Measurements from ENCODE around the gene PARP2.

PARP2 gene

GRCh38 chr14:20380681-20381080 lies 37.2 kb downstream of the PARP2 start:
- no peaks in the 10 kb centered on the region for H3K9me3 ChIP-seq (ENCODE audit: low read length)
- no peak overlapping the region for H2AFZ ChIP-seq (ENCODE audit: low read length)
- H3K9ac ChIP-seq (ENCODE audit: low read length): no peak overlapping the region
- H3K79me2 ChIP-seq (ENCODE audit: insufficient read depth, low read length): no peaks in the 10 kb centered on the region
- no peak overlapping the region for H3K4me2 ChIP-seq (ENCODE audit: low read length)
- TF ChIP-seq EZH2 (IDR thresholded peaks at IDR 0.05; ENCODE audit: borderline replicate concordance, low read length) (no peak), CTCF (IDR thresholded peaks at IDR 0.05; ENCODE audit: low read length) (no peak)
- H3K27me3 ChIP-seq (ENCODE audit: insufficient read depth, low read length): no peaks in the 10 kb centered on the region
- no peaks in the 10 kb centered on the region for H3K9me2 ChIP-seq (ENCODE audit: low read depth, low read length)
- H3K4me3 ChIP-seq (ENCODE audit: low read depth, low read length, poor library complexity, severe bottlenecking): no peak overlapping the region
- H3K36me3 ChIP-seq (ENCODE audit: insufficient read depth, low read length): peaks cover 73% of the 10 kb centered on the region
- no peaks in the 10 kb centered on the region for H4K20me1 ChIP-seq (ENCODE audit: insufficient read depth, low read length)
- no peak overlapping the region for H3K27ac ChIP-seq (ENCODE audit: low read depth, low read length, poor library complexity, severe bottlenecking)
- no peaks in the 10 kb centered on the region for H3F3A ChIP-seq (ENCODE audit: insufficient read depth, low read length)
- no peaks in the 10 kb centered on the region for H3K4me1 ChIP-seq (ENCODE audit: insufficient read depth, low read length, severe bottlenecking)

GRCh38 chr14:20381341-20381740 lies 37.9 kb downstream of the PARP2 start:
- no peaks in the 10 kb centered on the region for H3F3A ChIP-seq (ENCODE audit: insufficient read depth, low read length)
- H3K79me2 ChIP-seq (ENCODE audit: insufficient read depth, low read length): no peaks in the 10 kb centered on the region
- no peak overlapping the region for H3K4me2 ChIP-seq (ENCODE audit: low read length)
- H3K27ac ChIP-seq (ENCODE audit: low read depth, low read length, poor library complexity, severe bottlenecking): no peak overlapping the region
- H3K9me2 ChIP-seq (ENCODE audit: low read depth, low read length): no peaks in the 10 kb centered on the region
- H3K36me3 ChIP-seq (ENCODE audit: insufficient read depth, low read length): peaks cover 73% of the 10 kb centered on the region
- no peaks in the 10 kb centered on the region for H4K20me1 ChIP-seq (ENCODE audit: insufficient read depth, low read length)
- H3K27me3 ChIP-seq (ENCODE audit: insufficient read depth, low read length): no peaks in the 10 kb centered on the region
- H3K4me1 ChIP-seq (ENCODE audit: insufficient read depth, low read length, severe bottlenecking): no peaks in the 10 kb centered on the region
- no peak overlapping the region for H3K9ac ChIP-seq (ENCODE audit: low read length)
- H2AFZ ChIP-seq (ENCODE audit: low read length): no peak overlapping the region
- no peak overlapping the region for H3K4me3 ChIP-seq (ENCODE audit: low read depth, low read length, poor library complexity, severe bottlenecking)
- no peaks in the 10 kb centered on the region for H3K9me3 ChIP-seq (ENCODE audit: low read length)
- no peak for TF ChIP-seq EZH2 (IDR thresholded peaks at IDR 0.05; ENCODE audit: borderline replicate concordance, low read length)
- TF ChIP-seq CTCF (IDR thresholded peaks at IDR 0.05; ENCODE audit: low read length): no peak

- peaks cover 77% of the 10 kb centered on the region for H3K36me3 ChIP-seq (ENCODE audit: insufficient read depth, low read length)
Measured at GRCh38 chr14:20382526-20382925, 39.1 kb downstream of the PARP2 start.

More at GRCh38 chr14:20382526-20382925, 39.1 kb downstream of the PARP2 start:
- no peak overlapping the region for H3K4me2 ChIP-seq (ENCODE audit: low read length)
- no peaks in the 10 kb centered on the region for H3K79me2 ChIP-seq (ENCODE audit: insufficient read depth, low read length)
- no peak overlapping the region for H3K9ac ChIP-seq (ENCODE audit: low read length)
- H3K27me3 ChIP-seq (ENCODE audit: insufficient read depth, low read length): no peaks in the 10 kb centered on the region
- no peaks in the 10 kb centered on the region for H4K20me1 ChIP-seq (ENCODE audit: insufficient read depth, low read length)
- no peaks in the 10 kb centered on the region for H3K9me3 ChIP-seq (ENCODE audit: low read length)
- no peak overlapping the region for H3K4me3 ChIP-seq (ENCODE audit: low read depth, low read length, poor library complexity, severe bottlenecking)
- H3K27ac ChIP-seq (ENCODE audit: low read depth, low read length, poor library complexity, severe bottlenecking): no peak overlapping the region
- H3F3A ChIP-seq (ENCODE audit: insufficient read depth, low read length): no peaks in the 10 kb centered on the region
- H3K4me1 ChIP-seq (ENCODE audit: insufficient read depth, low read length, severe bottlenecking): no peaks in the 10 kb centered on the region
- H2AFZ ChIP-seq (ENCODE audit: low read length): no peak overlapping the region
- TF ChIP-seq CTCF (IDR thresholded peaks at IDR 0.05; ENCODE audit: low read length) (no peak), EZH2 (IDR thresholded peaks at IDR 0.05; ENCODE audit: borderline replicate concordance, low read length) (no peak)
- H3K9me2 ChIP-seq (ENCODE audit: low read depth, low read length): no peaks in the 10 kb centered on the region

All from OCI-LY1 (cell line).